HG03103 (cell line): ENCODE data around the gene TMEM59.
"Not testable (repeated sequence)": the region's sequence is repeated elsewhere in the genome, so short reads cannot be mapped to it uniquely, and the experiment has no call there.

Experiments used
- ATAC-seq: cut with Tn5 transposase; IDR thresholded peaks from one replicate; pipeline ENCODE4 v1.9.1; 2021; ENCODE audit warnings: low read depth; ENCODE audit not compliant: unreplicated experiment

TMEM59 gene

DNA sequence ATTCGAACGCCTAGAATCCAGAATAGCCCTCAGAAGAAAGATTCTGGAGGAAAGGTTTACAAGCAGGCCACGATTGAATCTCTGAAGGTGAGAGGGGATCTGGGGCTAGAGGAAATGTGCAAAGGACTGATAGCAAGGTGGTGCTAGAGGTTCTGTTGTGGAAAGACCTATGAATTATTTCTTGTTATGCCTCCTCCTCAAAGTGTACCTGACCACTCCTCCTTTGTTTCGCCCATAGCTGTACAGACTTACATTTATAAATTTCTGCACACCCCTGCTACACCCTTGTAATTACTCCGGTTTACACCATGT, 1.4 kb upstream of the TMEM59 start:
- no peak for ATAC-seq

DNA sequence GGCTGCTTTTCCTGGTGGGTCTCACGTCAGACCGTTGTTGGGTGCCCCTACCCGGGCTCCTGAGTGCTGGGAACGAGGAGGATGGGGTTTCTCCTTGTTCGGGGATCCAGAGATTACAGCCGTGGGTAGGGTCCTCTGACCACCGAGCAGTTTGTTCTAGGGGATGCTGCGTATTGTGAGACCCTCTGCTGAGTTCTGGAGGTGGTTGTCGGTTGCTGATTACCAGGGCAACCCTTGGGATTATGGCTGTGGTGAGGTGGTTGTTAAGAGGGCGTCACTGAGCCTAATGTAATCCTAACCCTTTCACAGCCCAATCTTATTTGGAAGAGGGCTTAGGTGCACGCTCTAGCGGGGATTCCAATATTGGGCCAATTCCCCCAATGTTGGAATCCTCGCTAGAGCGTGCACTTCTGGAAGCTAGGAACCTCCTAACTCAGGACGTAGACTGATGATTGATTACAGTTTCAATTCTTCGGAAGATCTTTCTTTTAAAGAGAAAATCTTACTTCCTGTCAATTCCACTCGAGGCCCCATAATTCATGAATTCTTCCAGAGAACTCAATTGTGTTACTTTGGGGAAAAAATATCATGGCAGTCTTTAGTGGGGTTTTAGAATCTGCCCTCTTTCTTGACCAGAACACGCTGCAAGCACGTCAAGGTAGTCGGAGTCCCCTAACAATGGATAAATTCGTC, 887 bp upstream of the TMEM59 start:
- no peak for ATAC-seq

DNA sequence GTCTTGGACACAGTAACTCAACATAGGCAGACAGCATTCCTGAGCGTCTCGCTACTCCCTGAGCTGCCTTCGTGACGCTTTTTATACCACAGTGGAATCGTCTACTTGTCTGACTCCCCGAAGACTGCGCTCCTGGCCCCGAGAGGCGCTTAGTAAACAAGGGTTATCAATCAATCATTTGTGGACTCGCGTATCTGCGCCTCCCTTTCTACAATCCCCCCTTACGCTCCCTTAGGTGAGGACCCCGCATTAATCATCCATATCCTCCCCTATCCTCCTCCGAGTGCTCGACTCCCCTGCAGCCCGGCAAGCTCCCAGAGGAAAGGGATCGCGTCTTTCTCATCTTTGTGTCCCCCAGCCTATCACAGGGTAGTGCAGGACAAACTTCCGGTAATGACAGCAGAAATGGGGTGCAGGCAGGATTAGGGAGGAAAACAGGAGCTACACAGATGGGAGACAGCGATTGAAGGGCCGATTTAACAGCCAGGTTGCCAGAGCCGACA, 522 bp downstream of the TMEM59 start:
- ATAC-seq: no peak

DNA sequence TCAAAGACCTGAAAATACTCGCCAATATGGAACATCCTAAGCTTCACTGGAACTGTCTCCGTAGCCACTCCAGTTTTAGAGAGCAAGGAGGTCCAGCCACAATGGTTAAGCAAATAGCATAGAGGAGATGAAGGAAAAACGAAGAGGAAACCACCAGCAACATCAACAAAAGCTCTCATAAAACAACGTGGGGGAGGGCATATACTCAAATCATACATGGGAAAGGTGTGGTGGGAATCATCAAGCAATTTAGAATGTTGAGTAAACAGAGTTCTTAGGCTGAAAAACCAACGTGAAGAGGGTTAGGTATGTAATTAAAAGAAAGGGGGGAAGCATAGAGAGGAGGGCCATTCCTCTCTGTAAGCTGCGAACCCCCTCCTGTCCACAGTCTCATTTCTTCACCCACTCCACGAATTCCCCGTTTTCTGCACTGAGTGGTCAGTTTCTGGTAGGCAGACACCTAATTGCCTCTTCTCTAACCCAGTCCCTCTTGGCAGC, 1.0 kb downstream of the TMEM59 start:
- ATAC-seq: no peak

DNA sequence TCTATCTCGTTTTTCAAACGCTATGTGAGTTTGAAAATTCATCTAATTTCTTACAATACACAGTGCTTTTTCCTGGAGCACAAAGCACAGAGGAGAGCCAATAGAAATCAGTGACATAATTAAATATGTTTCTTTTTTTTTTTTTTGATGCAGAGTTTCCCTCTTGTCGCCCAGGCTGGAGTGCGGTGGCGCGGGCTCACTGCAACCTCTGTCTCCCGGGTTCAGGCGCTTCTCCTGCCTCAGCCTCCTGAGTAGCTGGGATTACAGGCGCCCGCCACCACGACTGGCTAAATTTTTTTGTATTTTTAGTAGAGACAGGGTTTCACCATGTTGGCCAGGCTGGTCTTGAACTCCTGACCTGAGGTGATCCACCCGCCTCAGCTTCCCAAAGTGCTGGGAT, 2.6 kb downstream of the TMEM59 start:
- ATAC-seq: not testable (repeated sequence)

DNA sequence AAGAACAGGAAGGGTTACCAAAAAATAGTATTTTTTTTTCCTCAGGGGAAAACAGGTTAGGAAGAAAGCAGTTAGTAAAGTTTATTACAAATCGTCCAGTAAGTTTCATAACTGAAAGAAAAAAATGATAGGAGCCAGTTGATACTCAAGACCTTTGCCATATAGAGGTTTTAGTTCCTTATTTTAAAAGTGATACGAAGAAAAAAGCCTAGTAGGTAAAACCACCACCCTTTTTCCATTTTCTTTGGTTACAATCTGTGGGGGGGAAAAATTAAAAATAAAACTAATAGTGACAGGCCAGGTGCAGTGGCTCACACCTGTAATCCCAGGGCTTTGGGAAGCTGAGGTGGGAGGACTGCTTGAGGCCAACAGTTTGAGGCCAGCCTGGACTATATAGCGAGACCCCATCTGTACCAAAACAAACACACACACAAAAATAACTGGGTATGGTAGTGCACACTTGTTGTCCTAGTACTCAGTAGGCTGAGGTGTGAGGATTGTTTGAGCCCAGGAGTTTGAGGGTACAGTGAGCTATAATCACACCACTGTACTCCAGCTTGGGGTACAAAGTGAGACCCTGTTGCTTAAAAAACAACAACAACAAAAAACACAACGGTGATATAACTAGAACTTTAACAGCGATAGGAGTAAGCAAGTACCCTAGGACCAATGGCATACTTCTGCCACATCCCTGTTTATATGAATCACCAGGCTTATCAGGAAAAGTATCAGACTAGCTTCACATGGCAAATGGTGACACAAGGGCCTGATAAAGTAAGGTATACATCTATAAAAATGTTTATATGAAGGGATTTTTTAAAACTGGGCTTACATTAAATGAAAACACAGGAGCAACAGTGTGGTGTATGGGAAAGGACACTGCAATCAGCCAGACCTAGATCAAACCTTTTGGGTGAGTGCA, 5.4 kb downstream of the TMEM59 start:
- no peak for ATAC-seq

DNA sequence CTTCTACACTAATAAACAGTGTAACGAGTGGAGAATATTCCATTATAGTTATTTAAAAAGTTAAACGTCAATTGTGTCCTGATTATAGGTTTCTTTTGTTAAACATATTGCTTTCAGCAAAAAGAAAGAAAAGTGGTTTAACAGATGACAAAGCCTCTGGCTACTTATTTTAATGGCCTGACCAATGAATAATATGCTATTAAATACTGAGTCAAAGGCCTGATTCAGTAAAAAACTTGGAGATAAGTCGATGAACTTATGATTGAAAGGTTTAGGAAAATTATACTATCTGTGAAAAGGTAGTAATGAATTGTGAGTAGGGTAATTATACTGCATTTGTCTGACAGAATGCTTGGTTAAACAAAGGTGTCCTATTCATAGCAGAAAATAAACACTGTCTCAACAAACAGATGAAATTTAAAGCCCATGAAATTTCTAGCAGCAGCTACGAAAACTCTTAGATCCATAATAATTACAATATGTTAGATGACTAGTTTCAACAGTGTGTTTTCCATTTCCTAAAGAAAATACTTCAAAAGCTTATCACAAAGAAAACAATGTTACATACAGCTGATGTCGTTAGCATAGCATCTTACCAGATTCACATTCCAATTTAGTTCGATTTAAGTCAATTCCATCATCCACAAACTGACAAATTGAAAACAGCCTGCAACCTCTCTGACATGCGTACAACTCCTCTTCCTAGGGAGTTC, 6.2 kb downstream of the TMEM59 start:
- ATAC-seq: no peak

DNA sequence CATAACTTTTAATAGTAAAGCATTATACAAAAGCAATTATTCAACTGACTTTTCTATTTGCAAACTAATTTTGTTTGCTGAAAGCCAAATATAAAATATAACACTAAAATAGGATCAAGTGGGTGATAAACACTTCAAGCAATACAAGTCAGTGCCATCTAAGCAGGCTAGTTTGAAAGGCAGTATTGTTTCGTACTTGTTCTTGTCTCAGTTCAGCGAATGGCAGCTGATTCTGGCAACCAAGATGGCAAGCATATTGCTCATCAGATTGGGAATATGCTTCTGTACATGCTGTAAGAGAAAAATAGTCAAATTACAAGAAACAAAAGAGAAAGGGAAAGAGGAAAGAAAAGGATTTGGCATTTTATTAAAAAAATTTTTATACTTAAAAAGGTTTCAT, 7.5 kb downstream of the TMEM59 start:
- no peak for ATAC-seq

DNA sequence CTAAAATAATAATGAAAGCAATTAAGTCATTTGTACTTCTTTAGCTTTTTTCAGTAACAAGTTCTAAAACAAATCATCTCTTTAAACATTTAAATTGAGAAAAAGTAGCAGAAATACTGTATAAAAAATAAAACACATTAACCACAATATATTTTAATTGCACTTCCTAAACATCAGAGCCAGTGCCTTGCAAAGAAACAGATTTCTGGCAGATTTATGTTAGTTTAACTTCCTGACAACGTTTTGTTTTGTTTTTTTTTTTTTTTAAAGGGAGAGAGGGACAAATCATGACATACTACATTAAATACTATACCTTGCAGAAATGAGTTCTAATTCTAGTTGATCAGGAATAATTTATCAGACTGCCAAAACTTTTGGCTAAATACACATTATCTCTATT, 11.2 kb downstream of the TMEM59 start:
- ATAC-seq: no peak

DNA sequence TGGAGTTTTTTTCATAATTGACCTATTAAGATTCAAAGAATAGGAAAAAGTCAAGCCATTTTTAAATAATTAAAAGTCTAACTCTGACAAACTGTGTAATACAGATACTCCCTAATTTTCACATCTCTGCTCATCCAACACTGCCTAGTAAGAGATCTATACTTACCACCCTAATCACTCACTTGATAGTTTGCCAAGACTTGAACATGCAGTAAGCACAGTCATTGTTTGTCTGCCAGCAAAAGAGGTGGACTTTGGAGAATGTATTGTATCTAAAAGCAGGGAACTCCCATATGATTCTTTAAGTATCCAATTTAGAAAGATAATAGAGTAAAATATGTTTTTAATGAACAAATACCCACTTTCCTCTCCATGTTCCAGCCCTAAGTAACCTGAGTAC, 15.5 kb downstream of the TMEM59 start:
- no peak for ATAC-seq

DNA sequence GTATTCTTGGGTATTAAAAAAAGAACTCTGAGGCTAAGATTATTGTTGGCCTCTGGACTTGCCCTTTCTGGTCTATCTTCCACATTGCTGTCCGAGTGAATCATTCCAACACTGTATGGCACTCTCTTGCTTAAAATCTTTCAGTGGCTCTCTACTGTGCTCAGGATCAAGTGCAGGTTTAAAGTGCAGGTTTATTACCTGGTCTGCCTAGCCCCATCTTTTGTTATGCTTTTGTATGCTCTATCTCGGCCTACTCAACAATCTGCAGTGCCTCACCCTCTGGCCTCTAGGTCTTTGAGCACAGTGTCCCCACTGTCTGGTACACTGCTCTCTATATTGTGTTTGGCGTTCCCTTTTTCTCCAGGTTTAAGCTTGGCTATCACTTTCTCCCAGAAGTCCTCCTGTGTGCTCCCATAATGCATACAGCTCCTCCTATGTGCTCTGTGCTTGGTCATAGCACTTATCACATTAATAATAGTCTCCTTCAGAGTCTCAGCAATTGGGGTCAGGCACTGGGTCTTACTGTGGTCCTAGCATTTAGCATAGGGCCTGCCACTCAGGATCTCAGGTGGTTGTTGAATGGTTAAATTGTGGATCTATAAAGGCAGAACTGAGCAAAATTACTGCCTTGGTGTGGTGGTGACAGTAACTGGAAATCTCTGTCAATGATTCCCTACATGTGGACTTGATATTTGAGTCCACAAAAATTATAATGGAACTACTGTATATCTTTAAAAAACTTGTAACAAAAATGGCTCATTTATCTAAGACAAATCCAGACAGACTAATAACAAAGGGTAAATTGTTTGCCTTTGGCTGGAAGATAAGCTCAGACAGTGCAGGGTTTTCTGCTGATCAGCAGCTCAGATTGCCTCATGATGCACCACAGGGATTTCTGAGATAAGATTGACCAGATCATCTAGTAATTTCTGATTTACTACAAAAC, 24.4 kb downstream of the TMEM59 start:
- ATAC-seq: no peak

DNA sequence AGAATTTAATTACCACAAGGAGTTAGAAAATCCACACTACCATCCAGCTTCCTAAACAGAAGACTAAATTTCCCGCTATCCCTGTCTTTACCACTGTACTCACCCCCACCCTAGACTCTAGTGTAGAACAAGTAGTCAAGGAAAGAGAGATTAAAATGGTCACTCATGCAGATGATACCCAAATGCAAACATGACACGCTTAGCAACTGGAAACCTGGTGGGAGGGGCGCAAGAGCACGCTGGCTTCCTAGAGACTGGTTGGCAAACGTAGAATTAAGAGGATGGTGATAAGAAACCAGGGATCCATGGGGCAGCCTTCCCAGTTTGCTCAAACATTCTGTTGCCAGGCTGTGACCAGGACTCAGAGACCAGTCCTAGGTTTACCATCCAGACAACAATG, 25.2 kb downstream of the TMEM59 start:
- ATAC-seq: no peak

DNA sequence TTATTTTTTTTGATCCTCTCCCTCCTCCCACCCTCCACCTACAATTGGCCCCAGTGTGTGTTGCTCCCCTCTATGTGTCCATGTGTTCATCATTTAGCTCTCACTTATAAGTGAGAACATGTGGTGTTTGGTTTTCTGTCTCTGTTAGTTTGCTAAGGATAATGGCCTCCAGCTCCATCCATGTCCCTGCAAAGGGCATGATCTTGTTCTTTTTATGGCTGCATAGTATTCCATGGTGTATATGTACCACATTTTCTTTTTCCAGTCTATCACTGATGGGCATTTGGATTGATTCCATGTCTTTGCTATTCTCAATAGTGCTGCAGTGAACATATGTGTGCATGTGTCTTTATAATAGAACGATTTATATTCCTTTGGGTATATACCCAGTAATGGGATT, 28.2 kb downstream of the TMEM59 start:
- not testable (repeated sequence) for ATAC-seq

DNA sequence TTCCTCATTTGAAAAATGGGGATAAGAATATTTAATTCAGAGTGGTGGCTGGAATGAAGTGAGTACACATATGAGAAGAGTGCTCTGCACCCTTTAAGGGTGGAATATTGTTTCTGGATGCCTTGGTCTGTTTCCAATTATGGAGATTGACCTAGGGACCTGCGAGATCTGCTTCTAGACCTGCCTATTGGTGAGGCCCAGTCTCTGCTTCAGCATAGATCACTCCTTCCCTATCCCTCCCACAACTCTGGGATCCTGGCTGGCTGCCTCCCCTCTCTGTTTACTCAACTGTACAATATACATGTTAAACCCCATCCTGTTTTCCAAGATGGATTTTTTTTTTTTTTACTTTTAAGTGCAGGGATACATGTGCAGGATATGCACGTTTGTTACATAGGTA, 28.6 kb downstream of the TMEM59 start:
- ATAC-seq: no peak

DNA sequence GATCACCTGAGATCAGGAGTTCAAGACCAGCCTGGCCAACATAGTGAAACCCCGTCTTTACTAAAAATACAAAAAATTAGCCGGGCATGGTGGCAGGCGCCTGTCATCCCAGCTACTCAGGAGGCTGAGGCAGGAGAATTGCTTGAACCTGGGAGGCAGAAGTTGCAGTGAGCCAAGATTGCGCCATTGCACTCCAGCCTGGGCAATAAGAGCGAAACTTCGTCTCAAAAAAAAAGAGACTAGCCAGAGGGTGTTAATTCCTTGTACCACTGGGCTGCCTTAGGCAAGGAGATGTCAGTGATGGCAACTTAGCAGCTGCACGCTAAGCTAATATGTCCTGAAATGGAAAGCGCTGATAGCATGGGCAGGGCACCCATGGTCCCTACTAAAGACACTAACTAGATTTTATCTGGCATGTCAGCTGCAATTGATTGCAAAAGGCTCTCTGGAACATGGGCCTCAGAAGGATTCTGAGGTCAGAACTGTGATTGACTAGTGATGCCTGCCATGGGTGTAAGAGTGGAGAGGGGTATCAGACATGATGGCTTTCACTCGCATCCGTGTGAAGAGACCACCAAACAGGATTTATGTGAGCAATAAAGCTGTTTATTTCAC, 33.3 kb downstream of the TMEM59 start:
- not testable (repeated sequence) for ATAC-seq

DNA sequence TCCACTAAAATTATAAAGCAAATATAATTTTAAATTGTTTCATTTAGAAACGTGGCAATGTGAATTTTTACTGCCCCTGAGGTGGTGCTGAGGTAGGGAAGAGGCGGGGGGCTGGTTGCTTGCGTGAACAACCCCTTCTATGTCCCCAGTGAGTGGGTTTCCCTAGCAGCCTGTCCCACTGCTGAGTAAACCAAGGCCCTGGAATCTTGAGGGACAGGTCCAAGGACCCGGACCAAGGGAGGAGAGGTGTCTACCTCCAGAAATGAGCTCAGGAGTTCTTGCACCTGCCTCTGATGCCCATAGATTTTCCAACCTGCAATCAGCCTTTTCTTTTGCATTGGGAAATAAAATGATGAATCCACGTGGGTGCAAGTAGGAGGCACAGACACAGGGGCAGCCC, 34.4 kb downstream of the TMEM59 start:
- ATAC-seq: no peak

DNA sequence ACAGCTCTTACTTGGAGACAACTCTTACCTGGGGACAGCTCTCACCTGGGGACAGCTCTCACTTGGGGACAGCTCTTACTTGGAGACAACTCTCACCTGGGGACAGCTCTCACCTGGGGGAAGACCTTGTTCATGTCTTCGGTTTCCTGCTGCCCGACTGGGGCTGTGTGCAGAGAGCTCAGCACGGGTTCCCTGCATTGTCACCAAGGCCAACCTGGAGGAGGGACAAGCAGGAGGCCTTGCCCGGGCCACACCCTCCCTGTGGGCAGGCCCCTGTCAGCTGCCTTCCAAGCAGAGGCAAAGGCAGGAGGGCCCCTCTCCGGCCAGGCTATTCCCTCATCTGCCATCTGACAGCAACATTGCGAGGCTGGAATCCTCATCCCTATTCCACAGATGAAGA, 35.0 kb downstream of the TMEM59 start, which contains the start of gene LDLRAD1:
Gene LDLRAD1 (minus strand): TSS at position 208 of the 400 bp plus-strand sequence. CDS start 74 bp downstream, at position 134.
- no peak for ATAC-seq

DNA sequence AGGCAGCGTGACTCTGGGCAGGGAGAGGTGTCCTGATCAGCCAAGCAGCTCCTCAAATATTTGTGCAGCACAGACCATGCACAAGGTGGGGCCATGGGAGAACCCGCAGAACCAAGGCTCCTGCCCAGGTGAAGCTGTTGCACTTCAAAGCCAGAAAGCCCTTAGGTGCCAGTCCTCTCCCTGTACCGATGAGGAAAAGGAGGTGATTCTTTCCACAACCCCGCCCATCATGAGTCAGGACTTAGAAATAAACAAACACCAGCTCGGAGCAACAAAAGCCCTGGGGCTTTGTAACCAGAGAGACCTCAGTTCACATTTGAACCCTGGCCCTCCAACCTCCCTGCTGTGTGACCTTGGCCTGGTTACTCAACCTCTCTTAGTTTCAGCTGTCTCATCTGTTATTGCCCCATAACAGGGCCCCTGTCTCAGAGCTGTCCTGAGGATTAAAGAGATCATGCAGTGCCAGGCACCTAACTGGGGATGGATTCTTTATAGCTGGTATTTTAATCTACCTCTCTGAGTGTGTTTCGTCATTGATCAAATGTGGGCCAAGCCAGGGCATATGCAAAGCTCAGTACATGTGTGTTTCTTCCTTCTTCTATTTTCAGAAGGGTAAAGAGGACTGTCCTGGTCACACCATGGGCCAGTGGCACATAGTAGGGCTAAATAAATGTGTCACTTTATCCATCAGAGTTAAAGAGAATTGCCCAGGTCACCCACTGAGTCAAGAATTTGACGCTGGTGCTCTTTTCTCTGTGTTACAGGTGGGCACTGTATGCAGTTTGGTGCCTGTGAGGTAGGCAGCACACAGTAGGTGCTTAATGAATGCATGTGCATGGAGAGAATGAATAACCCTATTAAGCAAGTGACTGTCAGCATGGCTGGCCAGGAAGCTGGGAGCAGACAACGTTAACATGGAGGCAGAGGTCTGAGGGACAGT, 36.4 kb downstream of the TMEM59 start:
- ATAC-seq: no peak
